Ovary (tissue), 9 donors: ENCODE measurements around the gene FHAD1. TPM values are rescaled to one million over a fixed set of nuclear protein-coding genes. Genes with fewer than 3 reads are reported as not detected.

Source experiments
- DNase-seq, 5 donors: peaks; one replicate each; pipeline ENCODE4 v3.0.0-alpha.2; 2019 to 2020
- H3K27ac ChIP-seq, 2 donors: fragments of 200-600 bp; one replicate each; pipeline versions ENCODE4 v1.5.1 to v1.8.0; 2019 to 2022
- H3K27me3 ChIP-seq: fragments of 200-600 bp; one replicate; pipeline ENCODE4 v1.8.0; 2022
- H3K36me3 ChIP-seq: fragments of 200-600 bp; sonication (generic); one replicate; pipeline ENCODE4 v1.5.1; 2019
- H3K4me1 ChIP-seq: one replicate; pipeline ENCODE4 v1.8.1; 2013; ENCODE audit warnings: mild to moderate bottlenecking, moderate library complexity; ENCODE audit not compliant: insufficient read depth
- H3K4me3 ChIP-seq: fragments of 200-600 bp; sonication (generic); one replicate; pipeline ENCODE4 v1.5.1; 2017
- H3K9me3 ChIP-seq, 2 donors: fragments of 200-600 bp in 1 of 2; sonication (generic) in 1 of 2; one replicate each; pipeline versions ENCODE4 v1.5.1 to v1.8.1; 2013 to 2019; ENCODE audit warnings: mild to moderate bottlenecking in 1 of 2, moderate library complexity in 1 of 2
- EP300 ChIP-seq: sonication (generic); formaldehyde crosslinking; IDR thresholded peaks from one replicate; pipeline ENCODE4 v1.6.1; 2017; ENCODE audit warnings: antibody characterized with exemption
- POLR2A ChIP-seq: fragments of 450-650 bp; IDR thresholded peaks from one replicate; pipeline ENCODE4 v1.6.1; 2017; ENCODE audit warnings: antibody characterized with exemption, mild to moderate bottlenecking, moderate library complexity
- WGBS, 3 donors: extraction: QIAGEN DNeasy Blood & Tissue Kit in 1 of 3; methylation state at CpG; one replicate each; pipeline versions ENCODE4 v1.1.5 to v1.1.7; 2013 to 2017; 5-methylcytosine and 5-hydroxymethylcytosine counted together
- intact Hi-C, 4 donors: fragments of 100-400 bp; cut with DNase I; formaldehyde crosslinking; loops; one replicate each; pipeline versions ENCODE4 v1.11.0 to v1.15.1; 2022 to 2023
- polyA plus RNA-seq, 2 donors: library from polyadenylated mRNA; stranded (reverse); fragments of 200-250 nt in 1 of 2; fragments of 350-450 nt in 1 of 2; fragmentation: Illumina TruSeq in 1 of 2; extraction: RNeasy Lipid Tissue Mini Kit (QIAGEN cat#74804) in 1 of 2; gene quantifications; one replicate each; pipeline ENCODE4 v1.2.3, GENCODE V29; 2013 to 2014
- total RNA-seq, 7 donors: library from RNA; depleted of rRNA in 2 of 7; stranded (reverse); fragments of >200 nt in 2 of 7; fragmentation: NEBNext Ultra II Directional in 3 of 7; extraction: Animal tissue kit (Norgen Biotek cat#: 25700) in 3 of 7; gene quantifications; one replicate each; pipeline versions ENCODE4 v1.1.0 to v1.2.4, GENCODE V29; 2016 to 2023
- TF ChIP-seq, protein P1 (sequence below), 3 donors: fragments of 450-650 bp in 2 of 3; fragments of 200-600 bp in 1 of 3; IDR thresholded peaks; one replicate each; pipeline versions ENCODE4 v1.5.1 to v1.8.0; 2016 to 2022; ENCODE audit warnings: antibody characterized with exemption in 3 of 3, mild to moderate bottlenecking in 1 of 3
- donor health status: DM: no; HTN: no; CAD: no; lungs with moderate emphysema.
- donor health status: DM: no; HTN: no; CAD: no.
- donor health status: Bipolar disorder and iron deficiency.
- donor health status: DM: yes; HTN: yes; CAD: no.
- donor health status: DM: no; HTN: no; CAD: no.
- donor health status: DM: yes; HTN: yes; CAD: no.

The FHAD1 gene
- total and polyA plus RNA-seq, 9 donors, result 0.40 to 23.0 (median 1.4) TPM

DNA sequence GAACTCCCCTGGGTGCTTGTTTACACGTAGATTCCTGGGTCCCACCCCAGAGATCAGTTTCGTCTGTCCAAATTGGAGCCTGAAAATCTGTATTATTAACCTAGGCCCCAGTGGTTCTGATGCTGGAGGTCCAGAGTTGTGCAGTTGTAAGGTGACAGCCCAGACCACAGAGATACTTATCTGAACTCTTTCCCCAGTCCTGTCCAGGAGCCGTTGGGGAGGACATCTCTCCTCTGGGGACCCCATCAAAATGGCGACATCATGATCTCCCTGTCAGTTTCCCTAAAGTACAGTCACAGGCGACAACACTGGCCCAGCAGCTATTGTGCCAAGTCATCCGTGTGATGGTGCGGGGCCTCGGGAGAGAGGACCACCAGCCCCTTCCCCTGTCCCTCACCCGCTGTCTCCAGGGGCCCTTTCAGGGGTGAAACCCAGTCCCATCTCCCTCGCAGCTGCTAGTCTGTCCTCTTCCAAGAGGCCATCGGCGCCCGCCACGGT lies 161.9 kb downstream of the FHAD1 start:
- 36 to 52% (median 46%) methylated on average over 14 of the region's 14 CpGs for WGBS, 3 donors
- Histone ChIP-seq H3K4me1 (peaks cover 10% of the 10 kb centered on the region), H3K4me3 (peak overlapping the region; percentile 74), H3K27ac (peak overlapping the region in 1 of 2 donors; percentile 32), H3K36me3 (no peaks in the 10 kb centered on the region), H3K9me3 (no peaks in the 10 kb centered on the region), H3K27me3 (no peaks in the 10 kb centered on the region)
- intact Hi-C loops, result loop anchor here in 1 of 4 donors (2.0 kb wide), 1 partner anchor 38 kb away; no protein-coding TSS in a partner anchor
- TF ChIP-seq EP300 (no peak), POLR2A (no peak)
- TF ChIP-seq, protein P1, sequence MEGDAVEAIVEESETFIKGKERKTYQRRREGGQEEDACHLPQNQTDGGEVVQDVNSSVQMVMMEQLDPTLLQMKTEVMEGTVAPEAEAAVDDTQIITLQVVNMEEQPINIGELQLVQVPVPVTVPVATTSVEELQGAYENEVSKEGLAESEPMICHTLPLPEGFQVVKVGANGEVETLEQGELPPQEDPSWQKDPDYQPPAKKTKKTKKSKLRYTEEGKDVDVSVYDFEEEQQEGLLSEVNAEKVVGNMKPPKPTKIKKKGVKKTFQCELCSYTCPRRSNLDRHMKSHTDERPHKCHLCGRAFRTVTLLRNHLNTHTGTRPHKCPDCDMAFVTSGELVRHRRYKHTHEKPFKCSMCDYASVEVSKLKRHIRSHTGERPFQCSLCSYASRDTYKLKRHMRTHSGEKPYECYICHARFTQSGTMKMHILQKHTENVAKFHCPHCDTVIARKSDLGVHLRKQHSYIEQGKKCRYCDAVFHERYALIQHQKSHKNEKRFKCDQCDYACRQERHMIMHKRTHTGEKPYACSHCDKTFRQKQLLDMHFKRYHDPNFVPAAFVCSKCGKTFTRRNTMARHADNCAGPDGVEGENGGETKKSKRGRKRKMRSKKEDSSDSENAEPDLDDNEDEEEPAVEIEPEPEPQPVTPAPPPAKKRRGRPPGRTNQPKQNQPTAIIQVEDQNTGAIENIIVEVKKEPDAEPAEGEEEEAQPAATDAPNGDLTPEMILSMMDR (IDR thresholded peaks at IDR 0.05), result no peak
- DNase-seq, result no peak

DNA sequence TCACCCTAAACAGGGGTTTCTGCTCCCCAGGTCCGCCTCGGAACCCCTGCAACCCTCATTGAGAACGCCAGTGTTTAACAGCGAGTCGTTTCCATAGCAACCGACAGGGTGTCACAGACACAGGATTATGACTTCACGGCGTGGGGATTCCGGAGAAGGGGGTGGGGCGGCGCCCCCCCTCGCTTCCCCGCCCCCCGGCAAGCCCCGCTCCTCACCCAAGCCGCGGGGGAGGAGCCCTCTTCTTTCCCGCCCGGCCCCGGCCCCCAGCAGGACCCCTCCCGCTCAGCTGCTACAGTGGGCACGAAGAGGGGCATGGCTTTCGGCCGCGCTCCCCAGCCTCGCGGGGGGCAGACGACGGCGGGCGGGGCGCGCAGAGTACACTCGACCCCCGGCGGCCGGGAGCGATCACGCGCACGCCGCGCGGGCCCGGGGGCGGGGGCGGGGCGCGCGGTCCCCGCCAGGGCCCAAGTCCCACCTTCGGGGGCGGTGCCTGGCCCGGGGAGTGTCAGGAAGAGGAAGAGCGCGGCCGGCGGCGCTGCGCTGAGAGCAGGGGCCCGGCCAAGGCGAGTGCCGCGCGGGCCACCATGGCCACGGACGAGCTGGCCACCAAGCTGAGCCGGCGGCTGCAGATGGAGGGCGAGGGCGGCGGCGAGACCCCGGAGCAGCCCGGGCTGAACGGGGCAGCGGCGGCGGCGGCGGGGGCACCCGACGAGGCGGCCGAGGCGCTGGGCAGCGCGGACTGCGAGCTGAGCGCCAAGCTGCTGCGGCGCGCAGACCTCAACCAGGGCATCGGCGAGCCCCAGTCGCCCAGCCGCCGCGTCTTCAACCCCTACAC lies 162.6 kb downstream of the FHAD1 start, which contains the start of gene EFHD2:
Gene EFHD2, plus strand, starts transcription at position 501 of the 835 bp plus-strand sequence. Its CDS starts 84 bp downstream, at position 585.
- Histone ChIP-seq H3K27ac (peak within 1 kb of the TSS; percentile 32 to 55), H3K27me3 (no peaks in the 10 kb centered on the region), H3K4me3 (peak within 1 kb of the TSS; percentile 74), H3K36me3 (no peaks in the 10 kb centered on the region), H3K9me3 (no peaks in the 10 kb centered on the region), H3K4me1 (peaks cover 10% of the 10 kb centered on the region)
- intact Hi-C loops, result loop anchor here in 1 of 4 donors (2.0 kb wide), 1 partner anchor 39 kb away; no protein-coding TSS in a partner anchor
- TF ChIP-seq, protein P1 (IDR thresholded peaks at IDR 0.05), result peak in 1 of 3 donors; percentile 19
- TF ChIP-seq EP300 (no peak), POLR2A (peak; percentile 74)
- WGBS, 3 donors, result 0 to 2% (median 1%) methylated on average over 59 to 99 of the region's 99 CpGs
- peak; percentile 83 to 88 (median 85) for DNase-seq

- H3K4me1 ChIP-seq, result peaks cover 10% of the 10 kb centered on the region
- TF ChIP-seq POLR2A (no peak), EP300 (no peak)
- TF ChIP-seq, protein P1 (IDR thresholded peaks at IDR 0.05), result no peak
- intact Hi-C loops, result no loop called here
- H3K4me3 ChIP-seq, result peak overlapping the region; percentile 74
- no peaks in the 10 kb centered on the region for H3K9me3 ChIP-seq
- DNase-seq, result peak in 2 of 5 donors; percentile 28 to 34
- H3K27ac ChIP-seq, result peak overlapping the region in 1 of 2 donors; percentile 55
- 2% methylated on average over 29 to 53 of the region's 53 CpGs for WGBS, 3 donors
- no peaks in the 10 kb centered on the region for H3K36me3 ChIP-seq
- no peaks in the 10 kb centered on the region for H3K27me3 ChIP-seq
Observed at GRCh38 chr1:15410223-15410883, 163.3 kb downstream of the FHAD1 start.

- no peak overlapping the region for H3K27ac ChIP-seq
- H3K4me3 ChIP-seq, result peak overlapping the region; percentile 74
- intact Hi-C loops, result no loop called here
- H3K27me3 ChIP-seq, result no peaks in the 10 kb centered on the region
- no peaks in the 10 kb centered on the region for H3K36me3 ChIP-seq
- peak in 2 of 5 donors; percentile 23 to 39 for DNase-seq
- TF ChIP-seq EP300 (no peak), POLR2A (no peak)
- TF ChIP-seq, protein P1 (IDR thresholded peaks at IDR 0.05), result no peak
- 21 to 31% (median 27%) methylated on average over 11 of the region's 11 CpGs for WGBS, 3 donors
- no peaks in the 10 kb centered on the region for H3K9me3 ChIP-seq
- peaks cover 10% of the 10 kb centered on the region for H3K4me1 ChIP-seq
Observed at GRCh38 chr1:15410884-15411245, 163.8 kb downstream of the FHAD1 start.
